HCT116 (cell line): ENCODE data around the gene PCDHGA9. TPM values are rescaled to one million over a fixed set of nuclear protein-coding genes. Genes with fewer than 3 reads are reported as not detected.

Source experiments
- ATAC-seq: fragments of 200-7000 bp; cut with Tn5 transposase; 2 replicates; pipeline ENCODE4 v1.9.1; 2020; ENCODE audit warnings: mild to moderate bottlenecking, moderate library complexity
- BruUV-seq: library from RNA; stranded (reverse); fragments of 400-500 nt; replicated peaks from 2 replicates; lab custom pipeline; 2021; lab: Mats Ljungman, UMichigan
- CTCF ChIA-PET: fragments of 300-600 bp; sonication (Branson Sonifier 250); formaldehyde crosslinking; loops from one replicate; lab custom pipeline; 2021; ENCODE audit warnings: antibody characterized with exemption; lab: Charles Lee
- POLR2A ChIA-PET: fragments of 300-600, 350-600 bp; sonication (Branson Sonifier 250); formaldehyde crosslinking; loops from one replicate; lab custom pipeline; 2021; ENCODE audit warnings: antibody characterized with exemption; lab: Charles Lee
- RAD21 ChIA-PET, 2 experiments: fragments of 300-600 bp; sonication (Branson Sonifier 250); formaldehyde crosslinking; loops; one replicate each; lab custom pipeline; 2023; ENCODE audit warnings: low total read pairs in 2 of 2; ENCODE audit not compliant: uncharacterized antibody in 2 of 2, unreplicated experiment in 2 of 2, low non-redundant PET in 1 of 2; lab: Charles Lee
- DNase-seq: peaks from one replicate; pipeline ENCODE4 v3.0.0-alpha.2; 2010; ENCODE audit warnings: low read depth, low spot score
- H2AFZ ChIP-seq: fragments of 200-600 bp; shearing (Covaris generic), sonication (generic); 2 replicates; pipeline ENCODE4 v1.6.1; 2017; ENCODE audit warnings: low read depth, mixed run types, mixed read lengths, antibody characterized with exemption, low read length; ENCODE audit not compliant: poor library complexity, severe bottlenecking
- H3K27ac ChIP-seq: 2 replicates; pipeline ENCODE4 v1.5.1; 2012; ENCODE audit warnings: low read depth, low read length
- H3K27me3 ChIP-seq: fragments of 200-600 bp; sonication (generic); 2 replicates; pipeline ENCODE4 v1.6.1; 2016; ENCODE audit warnings: mixed run types, low read length, mixed read lengths; ENCODE audit not compliant: insufficient read depth
- H3K36me3 ChIP-seq, 2 experiments: fragments of 200-500 bp in 1 of 2; fragments of 200-600 bp in 1 of 2; sonication (Bioruptor generic) in 1 of 2; sonication (generic) in 1 of 2; 2 replicates each; pipeline versions ENCODE4 v1.5.1 to v1.6.1; 2014 to 2016; ENCODE audit warnings: low read length in 2 of 2, inconsistent platforms in 1 of 2, mixed read lengths in 1 of 2, mixed run types in 1 of 2; ENCODE audit not compliant: insufficient read depth in 2 of 2, control insufficient read depth in 1 of 2
- H3K4me1 ChIP-seq, 2 experiments: fragments of 200-600 bp in 1 of 2; sonication (generic) in 1 of 2; 2 replicates each; pipeline versions ENCODE4 v1.5.1 to v1.6.1; 2012 to 2017; ENCODE audit warnings: low read length in 2 of 2, inconsistent platforms in 1 of 2, mild to moderate bottlenecking in 1 of 2, mixed read lengths in 1 of 2, mixed run types in 1 of 2, moderate library complexity in 1 of 2; ENCODE audit not compliant: insufficient read depth in 2 of 2, control insufficient read depth in 1 of 2
- H3K4me2 ChIP-seq: fragments of 200-600 bp; sonication (generic); 2 replicates; pipeline ENCODE4 v1.6.1; 2017; ENCODE audit warnings: mixed run types, low read length, mixed read lengths
- H3K4me3 ChIP-seq, 2 experiments: fragments of 200-600 bp in 1 of 2; sonication (generic) in 1 of 2; replicated peaks in 1 of 2; 2 replicates each; pipeline ENCODE4 v1.5.1; 2011 to 2016; ENCODE audit warnings: low read length in 2 of 2, control low read depth in 1 of 2, low read depth in 1 of 2, mild to moderate bottlenecking in 1 of 2, mixed read lengths in 1 of 2, mixed run types in 1 of 2
- H3K79me2 ChIP-seq: fragments of 200-600 bp; sonication (generic); 2 replicates; pipeline ENCODE4 v1.6.1; 2017; ENCODE audit warnings: mild to moderate bottlenecking, mixed run types, low read length, moderate library complexity, mixed read lengths; ENCODE audit not compliant: insufficient read depth
- H3K9ac ChIP-seq: fragments of 200-600 bp; sonication (generic); 2 replicates; pipeline ENCODE4 v1.6.1; 2016; ENCODE audit warnings: low read length, mixed read lengths
- H3K9me2 ChIP-seq: fragments of 200-600 bp; sonication (generic), shearing (Covaris generic); 2 replicates; pipeline ENCODE4 v1.6.1; 2017; ENCODE audit warnings: mixed run types, mild to moderate bottlenecking, moderate library complexity; ENCODE audit not compliant: insufficient read depth
- H3K9me3 ChIP-seq, 2 experiments: fragments of 200-500 bp in 1 of 2; fragments of 200-600 bp in 1 of 2; sonication (Bioruptor generic) in 1 of 2; sonication (generic) in 1 of 2; 2 replicates each; pipeline ENCODE4 v1.6.1; 2014 to 2017; ENCODE audit warnings: low read length in 2 of 2, mixed read lengths in 2 of 2, inconsistent platforms in 1 of 2, low read depth in 1 of 2, mild to moderate bottlenecking in 1 of 2, mixed run types in 1 of 2, moderate library complexity in 1 of 2; ENCODE audit not compliant: control insufficient read depth in 1 of 2, insufficient read depth in 1 of 2
- H4K20me1 ChIP-seq: fragments of 200-600 bp; sonication (generic), shearing (Covaris generic); 2 replicates; pipeline ENCODE4 v1.6.1; 2017; ENCODE audit warnings: mixed run types, mild to moderate bottlenecking, moderate library complexity; ENCODE audit not compliant: insufficient read depth
- CBX3 ChIP-seq: IDR thresholded peaks from 2 replicates; pipeline ENCODE4 v1.6.1; 2012; ENCODE audit warnings: low read depth
- CEBPB ChIP-seq: IDR thresholded peaks from 2 replicates; pipeline ENCODE4 v1.6.1; 2012; ENCODE audit warnings: low read depth
- ELF1 ChIP-seq: IDR thresholded peaks from 2 replicates; pipeline ENCODE4 v1.6.1; 2012; ENCODE audit warnings: low read depth, borderline replicate concordance
- FOSL1 ChIP-seq: IDR thresholded peaks from 2 replicates; pipeline ENCODE4 v1.6.1; 2012; ENCODE audit warnings: low read depth
- POLR2AphosphoS5 ChIP-seq: IDR thresholded peaks from 2 replicates; pipeline ENCODE4 v1.6.1; 2011; ENCODE audit warnings: mild to moderate bottlenecking, low read depth, low read length, moderate library complexity
- intact Hi-C: fragments of 100-400 bp; cut with micrococcal nuclease; formaldehyde crosslinking; loops from 2 replicates; pipeline ENCODE4 v1.10.0; 2022
- total RNA-seq: library from RNA; stranded (reverse); gene quantifications from one replicate; pipeline ENCODE4 v1.2.1, GENCODE V29; 2021; ENCODE audit not compliant: unreplicated experiment
- TF ChIP-seq, protein P1 (sequence below): IDR thresholded peaks from 2 replicates; pipeline ENCODE4 v1.6.1; 2012; ENCODE audit warnings: low read depth
- TF ChIP-seq, protein P2 (sequence below): IDR thresholded peaks from 2 replicates; pipeline ENCODE4 v1.6.1; 2011; ENCODE audit warnings: mild to moderate bottlenecking, low read length, moderate library complexity; ENCODE audit not compliant: insufficient replicate concordance; ENCODE audit errors: extremely low read depth

Gene PCDHGA9
- total RNA-seq, 1 experiment from 2014 or later, result 0.34 TPM

DNA sequence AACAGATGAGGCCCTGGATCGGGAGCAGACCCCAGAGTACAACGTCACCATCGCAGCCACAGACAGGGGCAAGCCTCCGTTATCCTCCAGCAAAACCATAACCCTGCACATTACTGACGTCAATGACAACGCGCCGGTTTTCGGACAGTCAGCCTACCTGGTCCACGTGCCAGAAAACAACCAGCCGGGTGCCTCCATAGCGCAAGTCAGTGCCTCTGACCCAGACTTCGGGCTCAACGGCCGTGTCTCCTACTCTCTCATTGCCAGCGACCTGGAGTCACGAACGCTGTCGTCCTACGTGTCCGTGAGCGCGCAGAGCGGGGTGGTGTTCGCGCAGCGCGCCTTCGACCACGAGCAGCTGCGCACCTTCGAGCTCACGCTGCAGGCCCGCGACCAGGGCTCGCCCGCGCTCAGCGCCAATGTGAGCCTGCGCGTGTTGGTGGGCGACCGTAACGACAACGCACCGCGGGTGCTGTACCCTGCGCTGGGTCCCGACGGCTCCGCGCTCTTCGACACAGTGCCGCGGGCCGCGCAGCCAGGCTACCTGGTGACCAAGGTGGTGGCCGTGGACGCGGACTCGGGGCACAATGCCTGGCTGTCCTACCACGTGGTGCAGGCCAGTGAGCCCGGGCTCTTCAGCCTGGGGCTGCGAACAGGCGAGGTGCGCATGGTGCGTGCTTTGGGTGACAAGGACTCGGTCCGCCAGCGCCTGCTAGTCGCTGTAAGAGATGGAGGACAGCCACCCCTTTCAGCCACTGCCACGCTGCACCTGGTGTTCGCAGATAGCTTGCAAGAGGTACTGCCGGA, 16.7 kb downstream of the PCDHGA9 start:
- no peaks in the 10 kb centered on the region for H3K9me2 ChIP-seq
- no peak overlapping the region for H3K9ac ChIP-seq
- no peak for DNase-seq
- ChIA-PET CTCF (no interaction called here), RAD21 (no interaction called here)
- BruUV-seq, result no TSS peak
- H3K4me1 ChIP-seq, result no peaks in the 10 kb centered on the region
- H3K4me3 ChIP-seq, result no peak overlapping the region
- no peaks in the 10 kb centered on the region for H3K36me3 ChIP-seq
- no peaks in the 10 kb centered on the region for H3K79me2 ChIP-seq
- peaks cover 4 to 22% of the 10 kb centered on the region in 2 experiments; a peak in 2 of 4 replicates for H3K9me3 ChIP-seq
- no peak overlapping the region for H2AFZ ChIP-seq
- H3K27ac ChIP-seq, result no peak overlapping the region
- TF ChIP-seq, protein P1, sequence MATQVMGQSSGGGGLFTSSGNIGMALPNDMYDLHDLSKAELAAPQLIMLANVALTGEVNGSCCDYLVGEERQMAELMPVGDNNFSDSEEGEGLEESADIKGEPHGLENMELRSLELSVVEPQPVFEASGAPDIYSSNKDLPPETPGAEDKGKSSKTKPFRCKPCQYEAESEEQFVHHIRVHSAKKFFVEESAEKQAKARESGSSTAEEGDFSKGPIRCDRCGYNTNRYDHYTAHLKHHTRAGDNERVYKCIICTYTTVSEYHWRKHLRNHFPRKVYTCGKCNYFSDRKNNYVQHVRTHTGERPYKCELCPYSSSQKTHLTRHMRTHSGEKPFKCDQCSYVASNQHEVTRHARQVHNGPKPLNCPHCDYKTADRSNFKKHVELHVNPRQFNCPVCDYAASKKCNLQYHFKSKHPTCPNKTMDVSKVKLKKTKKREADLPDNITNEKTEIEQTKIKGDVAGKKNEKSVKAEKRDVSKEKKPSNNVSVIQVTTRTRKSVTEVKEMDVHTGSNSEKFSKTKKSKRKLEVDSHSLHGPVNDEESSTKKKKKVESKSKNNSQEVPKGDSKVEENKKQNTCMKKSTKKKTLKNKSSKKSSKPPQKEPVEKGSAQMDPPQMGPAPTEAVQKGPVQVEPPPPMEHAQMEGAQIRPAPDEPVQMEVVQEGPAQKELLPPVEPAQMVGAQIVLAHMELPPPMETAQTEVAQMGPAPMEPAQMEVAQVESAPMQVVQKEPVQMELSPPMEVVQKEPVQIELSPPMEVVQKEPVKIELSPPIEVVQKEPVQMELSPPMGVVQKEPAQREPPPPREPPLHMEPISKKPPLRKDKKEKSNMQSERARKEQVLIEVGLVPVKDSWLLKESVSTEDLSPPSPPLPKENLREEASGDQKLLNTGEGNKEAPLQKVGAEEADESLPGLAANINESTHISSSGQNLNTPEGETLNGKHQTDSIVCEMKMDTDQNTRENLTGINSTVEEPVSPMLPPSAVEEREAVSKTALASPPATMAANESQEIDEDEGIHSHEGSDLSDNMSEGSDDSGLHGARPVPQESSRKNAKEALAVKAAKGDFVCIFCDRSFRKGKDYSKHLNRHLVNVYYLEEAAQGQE, result no peak
- TF ChIP-seq CEBPB (no peak), CBX3 (no peak), ELF1 (no peak), FOSL1 (no peak), POLR2AphosphoS5 (no peak)
- TF ChIP-seq, protein P2, sequence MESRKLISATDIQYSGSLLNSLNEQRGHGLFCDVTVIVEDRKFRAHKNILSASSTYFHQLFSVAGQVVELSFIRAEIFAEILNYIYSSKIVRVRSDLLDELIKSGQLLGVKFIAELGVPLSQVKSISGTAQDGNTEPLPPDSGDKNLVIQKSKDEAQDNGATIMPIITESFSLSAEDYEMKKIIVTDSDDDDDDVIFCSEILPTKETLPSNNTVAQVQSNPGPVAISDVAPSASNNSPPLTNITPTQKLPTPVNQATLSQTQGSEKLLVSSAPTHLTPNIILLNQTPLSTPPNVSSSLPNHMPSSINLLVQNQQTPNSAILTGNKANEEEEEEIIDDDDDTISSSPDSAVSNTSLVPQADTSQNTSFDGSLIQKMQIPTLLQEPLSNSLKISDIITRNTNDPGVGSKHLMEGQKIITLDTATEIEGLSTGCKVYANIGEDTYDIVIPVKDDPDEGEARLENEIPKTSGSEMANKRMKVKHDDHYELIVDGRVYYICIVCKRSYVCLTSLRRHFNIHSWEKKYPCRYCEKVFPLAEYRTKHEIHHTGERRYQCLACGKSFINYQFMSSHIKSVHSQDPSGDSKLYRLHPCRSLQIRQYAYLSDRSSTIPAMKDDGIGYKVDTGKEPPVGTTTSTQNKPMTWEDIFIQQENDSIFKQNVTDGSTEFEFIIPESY, result no peak
- TF ChIP-seq, all 23 proteins: peak for 0
- intact Hi-C loops, result no loop called here
- no peak for ATAC-seq
- no peaks in the 10 kb centered on the region for H3K27me3 ChIP-seq
- no peak overlapping the region for H3K4me2 ChIP-seq
- no peaks in the 10 kb centered on the region for H4K20me1 ChIP-seq
- POLR2A ChIA-PET, result no interaction called here
